Mammary epithelial cell (primary cell): ENCODE data around the gene MICALL2.

Experiments
- CTCF ChIP-seq, 2 donors: IDR thresholded peaks in 1 of 2; conservative IDR thresholded peaks in 1 of 2; 2 replicates each; pipeline ENCODE4 v1.5.1; 2011 to 2012; ENCODE audit warnings: inconsistent platforms in 2 of 2, low read length in 2 of 2, mild to moderate bottlenecking in 2 of 2, control low read depth in 1 of 2, low read depth in 1 of 2; ENCODE audit not compliant: insufficient read depth in 1 of 2; ENCODE audit errors: extremely low read depth in 1 of 2
- EZH2 ChIP-seq: IDR thresholded peaks from 2 replicates; pipeline ENCODE4 v1.6.1; 2012; ENCODE audit warnings: low read length, inconsistent platforms, borderline replicate concordance

GRCh38 chr7:1499367-1500029 is 40.2 kb upstream of the MICALL2 start:
- TF ChIP-seq EZH2 (no peak), CTCF (conservative IDR thresholded peaks at IDR 0.05 in 1 of 2, IDR thresholded peaks at IDR 0.05 in 1 of 2; ENCODE audit: extremely low read depth in 1 of 2, insufficient read depth in 1 of 2, low read depth in 1 of 2, low read length in 2 of 2) (no peak)
